Activated CD4-positive, alpha-beta memory T cell treated with anti-CD3 and anti-CD28 coated beads, Interleukin-2, amount 10 ng/mL, durations not matched to agents 7 days and 5 days (primary cell): ENCODE data around the gene PGAM2. TPM values are rescaled to one million over a fixed set of nuclear protein-coding genes. Genes with fewer than 3 reads are reported as not detected.

Experiments
- CTCF ChIA-PET: fragments of 350-600 bp; sonication (Branson Sonifier 250); formaldehyde crosslinking; loops from one replicate; lab custom pipeline; 2021; ENCODE audit warnings: antibody characterized with exemption, inconsistent platforms; lab: Charles Lee
- POLR2A ChIA-PET: fragments of 350-600 bp; sonication (Branson Sonifier 250); formaldehyde crosslinking; loops from one replicate; lab custom pipeline; 2021; ENCODE audit warnings: antibody characterized with exemption; lab: Charles Lee
- DNase-seq: peaks from one replicate; pipeline ENCODE4 v3.0.0-alpha.2; 2020
- H3K27ac Mint-ChIP-seq: one replicate; pipeline ENCODE4 v1.8.0; 2021; ENCODE audit warnings: mild to moderate bottlenecking, mixed read lengths
- H3K27me3 Mint-ChIP-seq: one replicate; pipeline ENCODE4 v1.8.0; 2021; ENCODE audit warnings: mixed read lengths
- H3K36me3 Mint-ChIP-seq: one replicate; pipeline ENCODE4 v1.8.0; 2021; ENCODE audit warnings: low read depth, mixed read lengths
- H3K4me1 Mint-ChIP-seq: one replicate; pipeline ENCODE4 v1.8.0; 2021; ENCODE audit warnings: mixed read lengths
- H3K4me3 Mint-ChIP-seq: one replicate; pipeline ENCODE4 v1.8.0; 2021; ENCODE audit warnings: mild to moderate bottlenecking, mixed read lengths
- H3K9me3 Mint-ChIP-seq: one replicate; pipeline ENCODE4 v1.8.0; 2021; ENCODE audit warnings: mixed read lengths
- total RNA-seq, 2 experiments: library from RNA; stranded (reverse); gene quantifications; one replicate each; pipeline ENCODE4 v1.2.3, GENCODE V29; 2021

PGAM2 gene
- total RNA-seq, 2 experiments from 2014 or later = 0.43 TPM; not detected in 1

DNA sequence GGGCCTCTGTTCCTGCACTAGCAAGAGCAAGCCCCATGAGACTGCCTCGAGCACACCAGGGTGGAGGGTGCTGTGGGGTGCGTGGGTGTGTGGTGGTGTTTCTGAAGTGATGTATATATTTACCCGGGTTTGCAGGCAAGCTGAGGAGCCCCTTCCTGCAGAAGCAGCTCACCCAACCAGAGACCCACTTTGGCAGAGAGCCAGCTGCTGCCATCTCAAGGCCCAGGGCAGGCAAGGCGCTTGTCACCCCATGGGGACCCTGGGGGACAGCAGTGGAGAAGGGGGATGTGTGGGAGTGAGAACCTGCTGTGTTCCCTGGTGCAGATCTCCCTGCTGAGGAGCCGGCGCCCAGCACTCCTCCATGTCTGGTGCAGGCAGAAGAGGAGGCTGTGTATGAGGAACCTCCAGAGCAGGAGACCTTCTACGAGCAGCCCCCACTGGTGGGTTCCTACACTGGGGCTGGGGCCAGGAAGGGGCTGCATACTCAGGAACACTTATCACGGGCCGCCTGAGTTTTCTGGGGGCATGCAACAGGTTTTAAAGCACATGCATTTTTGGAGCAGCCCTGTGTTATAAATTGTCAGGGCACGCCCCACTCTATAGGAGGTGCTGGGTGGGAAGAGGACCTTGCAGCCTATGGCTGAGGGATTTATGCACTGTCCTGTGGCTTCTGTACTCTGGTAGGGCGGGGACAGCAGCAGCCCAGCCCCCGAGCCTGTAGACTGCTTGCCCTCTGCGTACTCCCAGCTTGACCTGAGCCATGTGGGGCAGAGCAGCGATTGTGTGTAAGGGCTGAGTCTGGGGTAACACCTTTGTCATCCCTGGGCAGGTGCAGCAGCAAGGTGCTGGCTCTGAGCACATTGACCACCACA, 5.9 kb downstream of the PGAM2 start:
- ChIA-PET POLR2A (interaction anchor here (1.0 to 2.8 kb wide), 3 partner anchors 8 to 15 kb away, joined by 3 to 10 read pairs (median 4); partner anchors contain the start of gene DBNL), CTCF (interaction anchor here (1.2 kb wide), 1 partner anchor 40 kb away, joined by 3 read pairs; no protein-coding TSS in a partner anchor)
- DNase-seq = no peak
- Mint-ChIP-seq H3K4me3 (no peak overlapping the region), H3K36me3 (peaks cover 68% of the 10 kb centered on the region), H3K27ac (no peak overlapping the region), H3K27me3 (no peaks in the 10 kb centered on the region), H3K4me1 (peaks cover 10% of the 10 kb centered on the region), H3K9me3 (no peaks in the 10 kb centered on the region)

DNA sequence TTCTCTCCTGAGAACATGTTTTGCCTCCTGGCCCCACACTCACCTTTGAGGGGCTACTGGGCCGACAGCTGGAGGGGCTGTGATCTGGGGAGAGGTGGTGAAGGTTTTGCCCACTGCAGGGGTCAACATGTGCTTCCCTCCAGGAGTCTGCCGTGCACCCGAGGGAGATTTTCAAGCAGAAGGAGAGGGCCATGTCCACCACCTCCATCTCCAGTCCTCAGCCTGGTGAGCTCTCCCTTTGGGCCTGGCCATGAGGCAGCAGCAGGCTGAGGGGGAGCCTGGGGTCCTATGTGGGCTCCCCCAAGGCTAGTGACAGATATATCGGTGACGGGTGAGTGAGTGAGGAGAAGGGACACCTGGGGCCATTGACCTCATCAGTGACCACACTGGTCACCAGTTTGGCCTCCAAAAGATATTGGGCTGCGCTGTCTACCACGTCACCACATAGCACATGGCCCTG, 6.6 kb downstream of the PGAM2 start:
- Mint-ChIP-seq H3K27ac (no peak overlapping the region), H3K27me3 (no peaks in the 10 kb centered on the region), H3K4me1 (peaks cover 10% of the 10 kb centered on the region), H3K9me3 (no peaks in the 10 kb centered on the region), H3K36me3 (peaks cover 71% of the 10 kb centered on the region), H3K4me3 (no peak overlapping the region)
- DNase-seq = no peak
- POLR2A ChIA-PET = interaction anchor here (1.2 to 2.8 kb wide), 3 partner anchors 9 to 14 kb away, joined by 4 to 10 read pairs (median 7); partner anchors contain the start of gene DBNL
- CTCF ChIA-PET = interaction anchor here (1.2 kb wide), 1 partner anchor 39 kb away, joined by 3 read pairs; no protein-coding TSS in a partner anchor

DNA sequence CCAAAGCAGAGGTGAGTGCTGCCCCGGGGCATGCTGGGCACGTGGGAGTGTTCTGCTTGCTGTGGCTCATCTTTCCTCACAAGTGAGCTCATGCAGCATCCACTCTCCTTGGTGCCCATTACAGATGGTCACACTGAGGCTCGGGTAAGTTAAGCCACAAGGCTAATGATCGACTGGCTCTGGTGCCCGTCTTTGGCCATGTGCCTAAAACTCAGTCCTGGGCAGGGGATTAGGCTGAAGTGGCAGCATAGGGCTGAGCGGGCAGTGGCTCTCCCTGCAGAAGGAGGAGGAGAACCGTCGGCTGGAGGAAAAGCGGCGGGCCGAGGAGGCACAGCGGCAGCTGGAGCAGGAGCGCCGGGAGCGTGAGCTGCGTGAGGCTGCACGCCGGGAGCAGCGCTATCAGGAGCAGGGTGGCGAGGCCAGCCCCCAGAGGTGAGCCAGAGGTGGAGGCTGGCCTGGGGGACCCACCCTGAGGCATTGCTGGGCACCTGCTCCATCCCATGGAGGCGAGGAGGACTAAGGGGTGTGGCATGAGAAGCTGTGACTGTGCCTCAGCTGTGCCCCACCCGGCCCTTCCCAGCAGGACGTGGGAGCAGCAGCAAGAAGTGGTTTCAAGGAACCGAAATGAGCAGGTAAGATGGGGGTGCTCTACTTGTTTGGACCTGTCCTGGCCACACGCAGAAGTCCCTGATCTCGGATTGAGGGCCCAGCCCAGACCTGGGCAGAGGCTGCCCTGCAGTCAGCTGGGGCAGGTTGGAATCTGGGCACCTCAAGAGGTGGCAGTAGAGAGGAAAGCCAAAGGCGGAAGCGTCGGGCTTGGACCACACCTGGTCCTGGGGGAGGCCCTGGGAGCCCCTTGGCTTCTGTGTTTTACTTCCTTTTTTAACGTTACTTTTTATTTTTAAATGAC, 7.3 kb downstream of the PGAM2 start:
- no peak overlapping the region for H3K27ac Mint-ChIP-seq
- H3K9me3 Mint-ChIP-seq = no peaks in the 10 kb centered on the region
- CTCF ChIA-PET = interaction anchor here (1.2 kb wide), 1 partner anchor 38 kb away, joined by 3 read pairs; no protein-coding TSS in a partner anchor
- H3K4me3 Mint-ChIP-seq = no peak overlapping the region
- H3K4me1 Mint-ChIP-seq = peaks cover 10% of the 10 kb centered on the region
- DNase-seq = no peak
- POLR2A ChIA-PET = interaction anchor here (1.2 to 2.8 kb wide), 3 partner anchors 10 to 13 kb away, joined by 4 to 10 read pairs (median 7); partner anchors contain the start of gene DBNL
- no peaks in the 10 kb centered on the region for H3K27me3 Mint-ChIP-seq
- H3K36me3 Mint-ChIP-seq = peaks cover 74% of the 10 kb centered on the region

DNA sequence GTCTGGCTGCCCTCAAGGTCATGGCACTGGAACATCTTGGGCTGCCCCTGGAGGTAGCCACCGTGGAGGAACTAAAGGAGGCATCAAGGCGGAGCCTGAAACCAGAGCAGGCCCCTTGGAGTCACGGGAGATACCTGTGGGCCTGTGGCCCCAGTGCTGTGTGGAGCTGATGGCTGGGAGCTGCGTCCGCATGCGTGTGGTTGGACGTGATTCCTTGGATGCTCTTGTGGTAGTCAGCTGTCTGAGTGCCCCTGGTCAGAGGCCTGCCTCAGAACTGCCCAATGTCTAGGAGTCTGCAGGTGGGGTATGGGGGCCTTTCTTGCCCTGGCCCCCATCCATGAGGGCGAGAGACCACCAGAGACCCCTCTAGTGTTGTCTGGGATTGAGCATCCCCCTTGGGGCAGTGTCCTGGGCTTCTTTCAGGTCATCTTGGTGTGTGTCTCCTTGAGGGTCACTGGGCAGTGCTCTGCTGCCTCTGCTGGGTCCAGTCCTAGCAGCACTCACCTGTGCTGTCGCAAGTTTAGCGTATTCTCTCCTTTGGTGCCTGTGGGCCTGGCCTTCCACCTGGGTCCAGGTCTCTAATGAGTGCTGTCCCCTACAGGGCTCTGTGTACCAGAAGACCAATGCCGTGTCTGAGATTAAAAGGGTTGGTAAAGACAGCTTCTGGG, 8.1 kb downstream of the PGAM2 start:
- no peaks in the 10 kb centered on the region for H3K27me3 Mint-ChIP-seq
- H3K27ac Mint-ChIP-seq = no peak overlapping the region
- no peak for DNase-seq
- POLR2A ChIA-PET = interaction anchor here (1.3 to 2.8 kb wide), 2 partner anchors 9 to 12 kb away, joined by 7 to 10 read pairs; partner anchors contain the start of gene DBNL
- H3K9me3 Mint-ChIP-seq = no peaks in the 10 kb centered on the region
- no peak overlapping the region for H3K4me3 Mint-ChIP-seq
- peaks cover 78% of the 10 kb centered on the region for H3K36me3 Mint-ChIP-seq
- CTCF ChIA-PET = no interaction called here
- peaks cover 12% of the 10 kb centered on the region for H3K4me1 Mint-ChIP-seq

DNA sequence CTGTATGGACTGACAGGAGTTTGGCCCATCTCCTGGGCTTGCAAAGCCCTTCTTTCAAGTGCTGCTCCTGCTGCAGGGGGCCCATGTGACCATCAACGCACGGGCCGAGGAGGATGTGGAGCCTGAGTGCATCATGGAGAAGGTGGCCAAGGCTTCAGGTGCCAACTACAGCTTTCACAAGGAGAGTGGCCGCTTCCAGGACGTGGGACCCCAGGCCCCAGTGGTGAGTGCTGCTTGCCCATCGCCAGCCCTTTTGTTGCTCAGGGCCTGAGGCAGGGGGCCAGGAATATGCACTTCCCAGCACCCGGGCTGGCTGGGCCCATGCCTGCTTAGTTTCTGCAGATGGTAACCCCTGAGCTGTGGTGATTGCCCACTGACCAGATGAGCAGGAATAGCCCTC, 8.7 kb downstream of the PGAM2 start:
- Mint-ChIP-seq H3K27me3 (no peaks in the 10 kb centered on the region), H3K4me3 (no peak overlapping the region)
- CTCF ChIA-PET = no interaction called here

DNA sequence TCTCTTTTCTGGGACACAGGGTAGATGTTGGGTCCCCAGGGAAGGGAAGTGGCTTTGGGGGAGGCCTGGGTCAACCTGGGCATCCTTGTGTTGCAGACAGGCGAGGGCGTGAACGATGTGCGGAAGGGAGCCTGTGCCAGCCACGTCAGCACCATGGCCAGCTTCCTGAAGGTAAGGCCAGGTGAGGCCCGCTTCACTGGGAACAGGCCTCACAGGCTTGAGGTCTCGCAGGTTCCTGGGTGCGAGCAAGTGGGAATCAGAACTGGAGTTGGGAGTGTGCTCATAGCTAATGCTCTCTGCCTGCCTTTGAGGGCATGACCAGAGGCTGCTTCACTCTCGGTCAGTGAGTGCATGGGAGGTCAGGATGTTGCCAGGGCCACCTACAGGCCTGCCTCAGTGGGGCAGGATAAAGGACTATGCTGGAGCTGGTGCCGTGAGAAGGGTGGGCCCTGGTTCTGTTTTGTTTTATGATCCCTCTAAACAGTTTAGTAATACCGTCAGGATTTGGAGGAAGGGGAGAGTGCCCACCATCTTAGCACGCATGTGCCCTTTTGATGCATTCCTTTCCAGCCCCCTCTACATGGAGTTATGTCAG, 12.5 kb downstream of the PGAM2 start:
- Mint-ChIP-seq H3K27ac (no peak overlapping the region), H3K9me3 (no peaks in the 10 kb centered on the region), H3K4me3 (no peak overlapping the region), H3K36me3 (peaks cover 80% of the 10 kb centered on the region), H3K4me1 (peaks cover 50% of the 10 kb centered on the region), H3K27me3 (no peaks in the 10 kb centered on the region)
- ChIA-PET POLR2A (interaction anchor here (1.1 kb wide), 1 partner anchor 12 kb away, joined by 4 read pairs; the partner anchor contains the start of gene PGAM2), CTCF (no interaction called here)
- no peak for DNase-seq

More for the DNA sequence above, 8.7 kb downstream of the PGAM2 start:
- Mint-ChIP-seq H3K9me3 (no peaks in the 10 kb centered on the region), H3K4me1 (peaks cover 16% of the 10 kb centered on the region), H3K27ac (no peak overlapping the region), H3K36me3 (peaks cover 82% of the 10 kb centered on the region)
- no peak for DNase-seq
- POLR2A ChIA-PET = no interaction called here

DNA sequence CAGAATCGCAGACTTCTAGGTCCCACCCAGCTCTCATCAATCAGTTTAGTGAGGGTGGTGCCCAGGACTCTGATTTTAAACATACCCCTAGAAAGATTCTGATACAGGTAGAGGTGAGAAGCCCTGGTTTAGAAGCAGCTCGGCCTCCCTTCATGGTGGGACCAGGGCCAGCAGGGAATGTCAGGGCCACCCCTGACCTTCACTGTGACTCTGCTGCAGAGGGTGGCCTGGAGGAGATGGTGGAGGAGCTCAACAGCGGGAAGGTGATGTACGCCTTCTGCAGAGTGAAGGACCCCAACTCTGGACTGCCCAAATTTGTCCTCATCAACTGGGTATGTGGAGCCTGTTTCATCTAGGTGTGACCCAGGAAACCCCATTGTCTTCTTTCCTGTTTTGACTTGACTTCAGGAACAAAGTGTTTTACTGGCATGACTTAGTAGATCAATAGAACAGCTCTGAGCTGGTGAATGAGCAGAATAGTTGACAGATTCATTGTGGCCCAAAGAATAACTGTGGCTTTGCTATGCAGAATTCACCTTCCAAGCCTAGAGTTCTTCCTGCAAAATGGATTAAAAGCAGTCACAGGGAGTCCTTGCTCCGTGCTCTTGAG, 13.7 kb downstream of the PGAM2 start:
- H3K36me3 Mint-ChIP-seq = peaks cover 79% of the 10 kb centered on the region
- peaks cover 57% of the 10 kb centered on the region for H3K4me1 Mint-ChIP-seq
- no peaks in the 10 kb centered on the region for H3K27me3 Mint-ChIP-seq
- DNase-seq = no peak
- ChIA-PET CTCF (no interaction called here), POLR2A (interaction anchor here (2.7 kb wide), 1 partner anchor 13 kb away, joined by 12 read pairs; the partner anchor contains the start of gene PGAM2)
- no peak overlapping the region for H3K4me3 Mint-ChIP-seq
- H3K9me3 Mint-ChIP-seq = no peaks in the 10 kb centered on the region
- H3K27ac Mint-ChIP-seq = peak overlapping the region; percentile 47

DNA sequence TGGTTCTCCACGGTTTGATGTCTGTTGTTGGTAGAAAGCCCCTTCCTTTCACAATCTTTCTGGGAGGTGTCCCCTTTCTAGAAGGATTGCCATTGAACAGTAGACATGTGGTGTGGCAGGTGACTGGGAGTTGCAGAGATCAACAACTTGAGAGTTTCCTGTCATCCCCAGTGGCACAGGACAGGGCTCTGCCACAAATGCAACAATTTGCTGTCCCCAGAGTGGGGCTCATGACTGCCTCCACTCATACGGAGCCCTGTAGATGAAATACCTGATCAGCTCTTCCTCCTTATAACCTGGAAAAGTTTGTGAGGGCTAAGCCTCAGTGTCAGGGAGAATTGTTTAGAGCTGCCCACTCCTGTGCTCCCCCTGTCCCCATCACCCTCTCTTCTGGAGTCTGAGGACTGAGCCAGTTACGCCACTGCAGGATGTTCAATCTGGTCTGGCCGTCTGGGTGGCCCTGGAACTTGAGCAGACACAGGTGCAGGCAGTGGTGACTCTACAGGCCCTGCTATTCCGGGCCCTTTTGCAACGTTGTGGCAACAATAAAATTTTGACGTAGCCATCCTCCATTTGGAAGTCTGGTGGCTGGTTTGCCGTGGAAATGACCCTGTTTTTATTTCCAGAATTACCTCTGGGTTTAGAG, 14.3 kb downstream of the PGAM2 start:
- ChIA-PET POLR2A (interaction anchor here (1.6 to 2.7 kb wide), 3 partner anchors 11 to 16 kb away, joined by 6 to 12 read pairs (median 6); partner anchors contain the start of gene PGAM2), CTCF (no interaction called here)
- Mint-ChIP-seq H3K9me3 (no peaks in the 10 kb centered on the region), H3K4me1 (peaks cover 62% of the 10 kb centered on the region), H3K27me3 (no peaks in the 10 kb centered on the region), H3K36me3 (peaks cover 79% of the 10 kb centered on the region), H3K27ac (peak overlapping the region; percentile 47), H3K4me3 (no peak overlapping the region)
- no peak for DNase-seq

DNA sequence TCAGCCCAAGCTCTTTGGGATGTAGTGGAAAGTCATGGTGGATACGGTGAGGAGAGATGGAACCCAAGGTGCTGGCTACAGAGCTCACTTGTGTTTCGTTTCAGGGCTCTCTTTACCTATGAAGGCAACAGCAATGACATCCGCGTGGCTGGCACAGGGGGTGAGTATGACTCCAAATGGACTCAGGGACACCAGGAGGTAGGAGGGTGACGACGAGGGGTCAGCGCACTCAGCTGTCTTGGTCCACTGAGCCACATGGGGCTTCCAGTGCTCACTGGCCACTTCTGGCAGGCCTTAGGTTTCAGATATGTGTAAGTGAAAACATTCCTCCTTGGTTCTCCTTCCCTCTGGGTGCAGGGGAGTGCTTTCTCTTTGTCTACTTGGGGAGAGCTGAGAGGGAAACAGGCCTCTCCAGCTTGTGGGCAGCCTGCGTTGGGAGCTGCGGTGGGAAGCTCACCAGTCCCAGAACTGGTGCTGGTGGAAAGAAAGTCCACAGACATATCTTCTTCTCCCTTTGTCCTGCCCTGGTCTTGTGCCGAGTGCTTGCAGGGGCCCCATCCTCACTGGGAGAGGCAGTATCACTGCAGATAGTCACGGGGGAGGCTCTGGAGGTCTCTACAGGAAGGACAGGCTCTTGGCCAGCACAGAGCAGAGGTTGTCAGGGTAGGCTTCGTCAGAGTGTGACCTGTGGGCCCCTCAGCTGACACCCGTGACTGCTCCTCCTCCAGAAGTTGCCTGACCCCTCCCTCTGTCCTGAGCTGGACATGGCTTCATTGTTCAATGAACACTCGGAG, 15.0 kb downstream of the PGAM2 start:
- Mint-ChIP-seq H3K27me3 (no peaks in the 10 kb centered on the region), H3K4me3 (no peak overlapping the region), H3K4me1 (peaks cover 63% of the 10 kb centered on the region), H3K9me3 (no peaks in the 10 kb centered on the region), H3K36me3 (peaks cover 79% of the 10 kb centered on the region), H3K27ac (peak overlapping the region; percentile 57)
- ChIA-PET POLR2A (interaction anchor here (1.0 to 2.7 kb wide), 4 partner anchors 11 to 31 kb away, joined by 3 to 12 read pairs (median 6); partner anchors contain the start of gene PGAM2), CTCF (no interaction called here)
- DNase-seq = no peak

DNA sequence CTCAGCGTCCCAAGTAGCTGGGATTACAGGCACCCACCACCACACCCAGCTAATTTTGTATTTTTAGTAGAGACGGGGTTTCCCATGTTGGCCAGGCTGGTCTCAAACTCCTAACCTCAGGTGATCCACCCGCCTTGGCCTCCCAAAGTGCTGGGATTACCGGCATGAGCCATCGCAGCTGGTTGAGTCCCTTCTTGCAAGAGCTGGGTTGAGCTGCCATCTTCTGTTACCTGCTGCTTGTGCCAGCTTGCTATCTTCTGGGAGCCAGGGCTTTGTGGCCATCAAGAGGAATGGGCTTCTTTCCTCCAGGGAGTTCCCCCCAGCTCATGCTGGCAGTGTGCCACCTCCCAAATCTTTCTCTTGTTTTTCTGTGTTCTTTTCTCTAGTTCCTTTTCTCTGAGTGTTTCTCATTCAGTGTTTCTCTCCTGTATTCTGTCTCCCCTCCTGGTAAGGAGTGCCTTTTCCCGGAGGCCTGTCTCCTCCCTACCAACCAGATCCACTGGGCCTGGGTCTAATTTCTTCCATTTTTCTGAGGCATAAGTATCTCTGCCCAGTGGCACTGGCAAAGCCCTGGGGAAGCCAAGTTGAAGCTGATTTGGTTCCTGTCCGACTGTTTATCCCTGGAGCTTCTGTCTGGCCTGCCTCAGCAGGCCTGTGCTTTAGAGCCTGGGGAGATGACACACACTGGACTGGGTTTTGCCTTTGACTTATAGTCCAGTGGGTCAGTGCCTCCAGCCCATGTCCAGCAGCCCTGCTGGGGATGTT, 17.2 kb downstream of the PGAM2 start:
- H3K4me3 Mint-ChIP-seq = peak overlapping the region; percentile 3
- peaks cover 76% of the 10 kb centered on the region for H3K36me3 Mint-ChIP-seq
- peak overlapping the region; percentile 95 for H3K27ac Mint-ChIP-seq
- CTCF ChIA-PET = no interaction called here
- H3K9me3 Mint-ChIP-seq = no peaks in the 10 kb centered on the region
- DNase-seq = no peak
- no peaks in the 10 kb centered on the region for H3K27me3 Mint-ChIP-seq
- POLR2A ChIA-PET = interaction anchor here (0.9 to 5.7 kb wide), 3 partner anchors 10 to 33 kb away, joined by 3 to 73 read pairs (median 7); partner anchors contain the start of gene PGAM2
- peaks cover 69% of the 10 kb centered on the region for H3K4me1 Mint-ChIP-seq
